GM12878 (cell line): ENCODE data around the gene SURF4.

Experiments used
- POLR2A ChIP-seq: IDR thresholded peaks from 2 replicates; pipeline ENCODE4 v1.6.1; 2011; ENCODE audit warnings: low read depth, mild to moderate bottlenecking, low read length
- TF ChIP-seq, protein P1 (sequence below): IDR thresholded peaks from 2 replicates; pipeline ENCODE4 v1.6.1; 2012; ENCODE audit warnings: low read depth, low read length, improper control_type of control experiment

DNA sequence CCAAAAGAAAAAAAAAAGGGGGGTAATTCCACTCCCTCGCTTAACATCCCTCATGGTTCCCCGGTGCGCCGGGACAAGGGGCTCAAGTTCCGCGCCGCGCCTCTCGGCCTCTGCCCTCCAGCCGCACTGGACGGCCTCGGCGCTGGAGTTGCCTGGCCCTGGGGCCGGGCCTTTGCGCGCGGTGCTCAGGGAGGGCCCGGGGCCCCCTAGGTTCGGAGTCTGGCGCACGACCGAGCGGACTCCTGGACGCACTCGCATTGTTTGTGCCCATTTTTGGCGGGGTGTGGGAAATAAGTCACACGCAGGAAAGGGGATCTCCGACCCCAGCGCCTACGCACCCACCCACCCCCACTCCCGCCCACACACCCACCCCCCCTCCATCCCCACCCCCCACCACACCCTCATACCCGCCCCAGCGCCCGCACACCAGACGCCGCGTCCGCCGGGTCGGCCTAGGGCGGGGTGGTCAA, 28.3 kb downstream of the SURF4 start:
- TF ChIP-seq POLR2A = no peak
- TF ChIP-seq, protein P1, sequence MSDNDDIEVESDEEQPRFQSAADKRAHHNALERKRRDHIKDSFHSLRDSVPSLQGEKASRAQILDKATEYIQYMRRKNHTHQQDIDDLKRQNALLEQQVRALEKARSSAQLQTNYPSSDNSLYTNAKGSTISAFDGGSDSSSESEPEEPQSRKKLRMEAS = 0 out of 2 replicates have a peak, but pooled peaks have one; percentile 0
